T-helper 17 cell (primary cell): ENCODE data around the gene OFD1. TPM values are rescaled to one million over a fixed set of nuclear protein-coding genes. Genes with fewer than 3 reads are reported as not detected.

Experiments used
- ATAC-seq: fragments of 150-1000 bp; cut with Tn5 transposase; 2 replicates; pipeline ENCODE4 v1.10.0; 2021; ENCODE audit warnings: mild to moderate bottlenecking, moderate library complexity
- DNase-seq, 3 donors: peaks; one replicate each; pipeline versions ENCODE4 v3.0.0 to v3.0.0-alpha.2; 2020 to 2021
- H3K9me3 ChIP-seq: one replicate; pipeline ENCODE4 v1.7.0; 2013; ENCODE audit warnings: low read length, mild to moderate bottlenecking; ENCODE audit not compliant: control insufficient read depth, poor library complexity, severe bottlenecking
- H3K27ac Mint-ChIP-seq: one replicate; pipeline ENCODE4 v1.8.0; 2022; ENCODE audit warnings: mild to moderate bottlenecking, moderate library complexity, mixed read lengths
- H3K27me3 Mint-ChIP-seq: one replicate; pipeline ENCODE4 v1.8.0; 2022; ENCODE audit warnings: mixed read lengths
- H3K36me3 Mint-ChIP-seq: one replicate; pipeline ENCODE4 v1.8.0; 2022; ENCODE audit warnings: low read depth, mixed read lengths
- H3K4me1 Mint-ChIP-seq: one replicate; pipeline ENCODE4 v1.8.0; 2022; ENCODE audit warnings: mild to moderate bottlenecking, mixed read lengths
- H3K4me3 Mint-ChIP-seq: one replicate; pipeline ENCODE4 v1.8.0; 2022; ENCODE audit warnings: mild to moderate bottlenecking, moderate library complexity, mixed read lengths
- total RNA-seq, 4 donors: library from RNA in 2 of 4; stranded (reverse) in 2 of 4; gene quantifications; one replicate each; pipeline ENCODE4 v1.2.3 and lab custom pipeline; 2022 to 2026

The OFD1 gene
- total RNA-seq, 2 donors from 2014 or later, result 54.7 to 72.1 TPM

DNA sequence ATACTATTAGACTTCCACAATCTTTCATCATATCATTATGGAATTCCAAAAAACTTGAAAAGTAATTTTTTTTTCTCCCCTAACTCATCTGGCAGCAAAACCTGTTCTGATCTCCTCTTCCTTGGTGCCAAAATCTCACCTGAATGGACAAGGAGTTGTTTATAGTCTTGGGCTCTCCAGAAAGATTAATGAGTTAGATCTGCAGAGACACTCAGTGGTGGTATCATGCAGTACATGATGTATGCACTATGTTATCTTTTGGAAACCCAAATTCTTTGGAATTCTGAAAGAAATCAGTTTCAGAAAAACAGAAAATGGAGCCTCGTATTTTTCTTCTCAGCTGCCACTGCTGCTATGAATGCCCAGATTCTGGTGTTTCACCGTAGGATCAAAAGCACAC is 70.7 kb downstream of the OFD1 start:
- no peak overlapping the region for H3K4me3 Mint-ChIP-seq
- DNase-seq (no peak), ATAC-seq (no peak)
- no peaks in the 10 kb centered on the region for H3K4me1 Mint-ChIP-seq
- H3K9me3 ChIP-seq, result no peaks in the 10 kb centered on the region
- no peaks in the 10 kb centered on the region for H3K36me3 Mint-ChIP-seq
- H3K27ac Mint-ChIP-seq, result no peak overlapping the region
- H3K27me3 Mint-ChIP-seq, result peaks cover 8% of the 10 kb centered on the region

DNA sequence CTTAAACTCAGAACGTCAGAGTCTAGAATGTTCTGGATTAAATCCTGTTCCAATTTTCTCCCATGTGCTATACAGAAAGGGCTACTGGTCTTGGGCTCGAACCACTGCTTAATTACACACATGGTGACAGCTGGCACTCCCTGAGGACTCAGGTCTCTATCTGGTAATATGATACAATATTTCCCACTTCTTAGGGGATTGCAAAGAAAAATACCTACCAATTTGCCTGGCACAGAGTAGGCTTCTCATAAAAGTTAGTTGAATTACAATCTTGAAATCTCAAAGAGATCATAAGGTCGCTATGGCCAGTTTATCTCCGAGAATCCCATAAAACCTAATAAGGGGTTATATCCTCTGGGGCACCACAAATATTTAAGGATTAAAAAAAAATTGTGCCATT is 73.7 kb downstream of the OFD1 start:
- ATAC-seq (no peak), DNase-seq (no peak)
- no peak overlapping the region for H3K4me3 Mint-ChIP-seq
- H3K9me3 ChIP-seq, result no peaks in the 10 kb centered on the region
- peaks cover 13% of the 10 kb centered on the region for H3K27me3 Mint-ChIP-seq
- H3K27ac Mint-ChIP-seq, result no peak overlapping the region
- H3K36me3 Mint-ChIP-seq, result no peaks in the 10 kb centered on the region
- no peaks in the 10 kb centered on the region for H3K4me1 Mint-ChIP-seq

DNA sequence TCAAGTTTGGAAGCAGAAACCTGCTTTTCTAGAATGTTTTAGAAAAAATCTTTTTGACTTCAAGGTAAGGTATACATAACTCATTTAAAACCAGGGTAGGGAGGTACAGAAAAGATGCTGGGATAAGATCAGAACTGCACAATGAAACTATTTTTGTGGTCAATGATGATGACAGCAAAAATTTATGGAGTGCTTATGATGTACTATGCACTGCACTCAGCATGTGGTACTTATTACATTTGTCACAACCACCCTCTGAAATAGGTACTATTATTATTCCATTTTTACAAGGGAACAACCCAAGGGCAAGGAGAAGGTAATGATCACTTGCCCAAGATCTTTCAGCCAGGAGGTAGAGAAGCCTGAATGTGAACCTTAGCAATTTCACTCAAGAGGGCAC is 74.3 kb downstream of the OFD1 start:
- Mint-ChIP-seq H3K27ac (no peak overlapping the region), H3K4me3 (no peak overlapping the region), H3K4me1 (no peaks in the 10 kb centered on the region), H3K27me3 (peaks cover 13% of the 10 kb centered on the region), H3K36me3 (no peaks in the 10 kb centered on the region)
- no peaks in the 10 kb centered on the region for H3K9me3 ChIP-seq
- no peak for DNase-seq
- no peak for ATAC-seq

DNA sequence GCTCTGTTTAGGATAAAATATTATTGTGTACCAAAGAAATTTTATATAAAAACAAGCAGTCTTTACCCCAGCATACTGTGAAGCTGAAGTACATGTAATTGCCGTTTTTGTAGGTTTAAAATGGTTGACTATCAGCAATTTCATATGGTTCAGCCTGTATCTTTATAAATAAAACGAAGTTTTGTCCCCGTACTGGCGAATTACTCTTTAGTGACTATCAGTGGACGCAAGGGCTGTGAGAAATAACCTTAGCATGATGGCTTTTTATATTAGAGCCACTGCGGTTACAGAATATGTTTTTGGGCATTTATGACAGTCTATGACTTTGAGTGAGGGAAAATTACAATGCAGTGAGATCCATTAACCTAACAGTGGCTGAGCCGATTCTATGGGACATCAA is 81.1 kb downstream of the OFD1 start:
- ATAC-seq (no peak), DNase-seq (no peak)
- no peaks in the 10 kb centered on the region for H3K36me3 Mint-ChIP-seq
- no peaks in the 10 kb centered on the region for H3K4me1 Mint-ChIP-seq
- no peak overlapping the region for H3K4me3 Mint-ChIP-seq
- H3K27ac Mint-ChIP-seq, result no peak overlapping the region
- no peaks in the 10 kb centered on the region for H3K9me3 ChIP-seq
- H3K27me3 Mint-ChIP-seq, result peaks cover 28% of the 10 kb centered on the region

DNA sequence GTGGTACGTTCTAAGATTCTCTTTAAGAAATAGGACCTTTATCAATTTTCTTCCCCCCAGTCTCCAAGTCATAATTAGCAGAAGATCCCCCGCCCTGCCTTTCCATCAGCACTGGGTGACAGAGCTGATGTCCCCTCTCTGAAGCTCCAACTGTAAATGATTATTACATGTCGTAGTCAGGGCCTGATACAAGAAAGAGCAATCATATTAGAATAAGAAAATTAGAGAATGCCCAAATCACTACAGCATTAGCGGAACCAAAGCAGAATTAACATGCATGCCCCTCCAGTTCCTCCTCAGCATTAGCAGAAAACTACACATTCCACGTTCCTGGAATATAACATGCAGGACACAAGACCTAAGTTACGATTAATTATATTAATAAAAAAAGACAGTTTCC is 81.6 kb downstream of the OFD1 start:
- Mint-ChIP-seq H3K4me1 (no peaks in the 10 kb centered on the region), H3K27ac (no peak overlapping the region), H3K27me3 (peaks cover 28% of the 10 kb centered on the region), H3K4me3 (no peak overlapping the region), H3K36me3 (no peaks in the 10 kb centered on the region)
- H3K9me3 ChIP-seq, result no peaks in the 10 kb centered on the region
- DNase-seq, result no peak
- ATAC-seq, result no peak

DNA sequence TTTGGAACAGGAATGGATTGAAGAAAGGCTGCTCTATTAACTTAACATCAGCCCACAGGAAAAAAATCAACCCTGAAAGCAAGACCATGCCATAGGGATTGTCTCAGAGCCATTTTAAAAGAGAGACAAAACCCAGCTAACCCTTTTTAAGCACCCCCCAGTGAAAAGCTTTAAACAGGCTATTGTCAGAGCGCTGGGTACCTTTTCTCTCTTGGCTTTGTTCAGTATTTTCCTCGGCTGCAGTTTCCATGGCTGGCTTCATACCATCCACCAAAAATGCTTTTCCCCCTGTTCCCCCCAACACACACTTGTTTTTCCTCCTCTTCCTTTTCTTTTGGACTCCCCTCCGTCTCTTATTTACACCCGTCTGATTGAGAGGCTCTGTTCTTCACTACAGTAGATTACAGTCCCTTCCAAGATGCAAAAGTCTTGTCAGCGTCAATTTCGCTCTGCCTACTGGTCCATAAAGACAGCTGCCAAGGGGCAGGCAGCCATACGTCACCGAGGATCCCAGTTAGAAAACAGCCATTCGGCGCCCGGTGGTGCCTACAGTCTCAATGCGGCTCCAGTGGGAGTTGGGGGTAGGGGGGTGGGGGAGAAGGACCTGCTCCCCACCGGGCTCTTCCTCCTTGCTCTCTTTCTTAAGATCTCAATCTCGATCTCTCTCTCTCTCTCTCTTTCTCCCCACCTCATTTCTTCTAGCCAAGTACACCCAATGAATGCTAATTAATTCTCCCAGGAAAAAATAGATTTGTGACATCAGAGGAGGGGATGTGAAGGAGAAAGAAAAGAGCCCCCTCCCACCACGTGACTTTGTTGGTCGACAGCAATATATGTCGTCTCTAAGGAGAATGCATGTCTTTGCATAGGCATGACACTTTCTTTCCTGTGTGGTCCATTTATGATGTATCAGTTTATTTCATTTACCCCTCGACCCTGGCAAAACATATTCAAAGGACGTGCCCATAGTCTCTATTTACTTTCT is 82.4 kb downstream of the OFD1 start, which contains the start of gene GPM6B:
Gene GPM6B (minus strand): TSS at position 451 of the 985 bp plus-strand sequence. CDS start 189 bp downstream, at position 262.
- H3K4me3 Mint-ChIP-seq, result no peak within 1 kb of the TSS
- H3K9me3 ChIP-seq, result no peaks in the 10 kb centered on the region
- ATAC-seq (no peak), DNase-seq (no peak)
- H3K27me3 Mint-ChIP-seq, result peaks cover 28% of the 10 kb centered on the region
- no peaks in the 10 kb centered on the region for H3K36me3 Mint-ChIP-seq
- no peaks in the 10 kb centered on the region for H3K4me1 Mint-ChIP-seq
- H3K27ac Mint-ChIP-seq, result no peak within 1 kb of the TSS

Other genes with a start within 250 kb of the OFD1 start
- gene EGFL6, start 165.1 kb upstream of the OFD1 start, total RNA-seq, result not detected
- 1 to 10 TPM; 7.8 to 8.8 TPM for gene TCEANC, start 81.6 kb upstream of the OFD1 start, total RNA-seq
- gene RAB9A, start 45.6 kb upstream of the OFD1 start, total RNA-seq, result 10 to 100 TPM; 21.8 to 34.0 TPM
- gene TRAPPC2, start 128 bp upstream of the OFD1 start, total RNA-seq, result 10 to 100 TPM; 31.9 to 35.8 TPM
- not detected for gene GPM6B, start 82.3 kb downstream of the OFD1 start, total RNA-seq